GM21717 (cell line): ENCODE data around the gene RNASE12.
"Not testable (repeated sequence)": the region's sequence is repeated elsewhere in the genome, so short reads cannot be mapped to it uniquely, and the experiment has no call there.

Experiments
- ATAC-seq: cut with Tn5 transposase; IDR thresholded peaks from one replicate; pipeline ENCODE4 v1.9.1; 2021; ENCODE audit warnings: mild to moderate bottlenecking, moderate library complexity; ENCODE audit not compliant: unreplicated experiment

The RNASE12 gene

GRCh38 chr14:20614038-20614840 lies 23.1 kb upstream of the RNASE12 start:
- ATAC-seq: no peak

GRCh38 chr14:20613094-20614037 lies 22.2 kb upstream of the RNASE12 start:
- peak; percentile 66 for ATAC-seq

- ATAC-seq: no peak
These were observed 21.2 kb upstream of the RNASE12 start for GRCh38 chr14:20612403-20612802.

GRCh38 chr14:20611277-20611676 lies 20.1 kb upstream of the RNASE12 start:
- no peak for ATAC-seq

- peak; percentile 12 for ATAC-seq
These were observed 19.0 kb upstream of the RNASE12 start for GRCh38 chr14:20610002-20610765.

- no peak for ATAC-seq
These were observed 18.2 kb upstream of the RNASE12 start for GRCh38 chr14:20609215-20610001.

GRCh38 chr14:20608383-20609110 lies 17.4 kb upstream of the RNASE12 start:
- ATAC-seq: no peak

GRCh38 chr14:20607617-20608016 lies 16.4 kb upstream of the RNASE12 start:
- ATAC-seq: no peak

GRCh38 chr14:20606902-20607242 lies 15.7 kb upstream of the RNASE12 start:
- no peak for ATAC-seq

- no peak for ATAC-seq
These were observed 15.2 kb upstream of the RNASE12 start for GRCh38 chr14:20606190-20606901.

- no peak for ATAC-seq
These were observed 12.9 kb upstream of the RNASE12 start for GRCh38 chr14:20603813-20604690.

- ATAC-seq: no peak
These were observed 11.4 kb upstream of the RNASE12 start for GRCh38 chr14:20602583-20602982.

- ATAC-seq: no peak
These were observed 10.3 kb upstream of the RNASE12 start for GRCh38 chr14:20601522-20601921.

- ATAC-seq: no peak
These were observed 5.9 kb upstream of the RNASE12 start for GRCh38 chr14:20597108-20597507.

GRCh38 chr14:20595726-20596125 lies 4.5 kb upstream of the RNASE12 start:
- ATAC-seq: not testable (repeated sequence)

GRCh38 chr14:20592574-20592973 lies 1.4 kb upstream of the RNASE12 start:
- no peak for ATAC-seq

GRCh38 chr14:20587489-20588154 lies 3.6 kb downstream of the RNASE12 start, which contains the start of gene RNASE11:
Gene RNASE11 (minus strand): TSS chr14:20588001.
- no peak for ATAC-seq
